ENCODE measurements around the gene ABLIM2.

Gene ABLIM2

DNA sequence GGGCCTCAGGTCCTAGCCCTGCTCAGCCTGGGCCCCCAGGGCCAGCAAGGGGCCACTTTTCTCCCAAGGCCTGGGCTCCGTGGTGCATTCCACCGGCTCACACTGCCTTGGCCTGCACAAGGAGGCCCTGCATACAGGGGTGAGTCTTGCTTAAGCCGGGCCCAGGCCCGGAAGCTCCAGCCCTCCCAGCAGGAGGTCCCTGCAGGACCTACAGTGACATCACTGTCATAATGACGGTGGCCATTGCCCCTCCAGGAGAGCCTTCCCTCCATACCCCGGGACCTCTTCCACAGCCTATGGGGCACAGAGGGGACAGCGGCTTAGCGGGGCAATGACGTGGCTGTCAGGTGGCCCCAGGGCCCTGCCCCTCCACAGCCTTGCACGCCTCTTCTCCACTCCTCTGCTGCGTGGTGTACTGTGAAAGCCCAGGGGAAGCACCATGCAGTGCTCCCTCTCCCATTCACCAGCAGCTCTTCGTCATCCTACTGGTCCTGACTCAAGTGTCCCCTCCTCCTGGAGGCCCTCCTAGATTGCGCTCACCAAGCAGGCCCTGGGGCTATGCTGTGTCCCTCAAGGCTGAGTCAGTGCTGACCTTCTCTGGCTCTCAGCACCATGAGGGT is 186.6 kb downstream of the ABLIM2 start:
- DNase-seq: no peak

DNA sequence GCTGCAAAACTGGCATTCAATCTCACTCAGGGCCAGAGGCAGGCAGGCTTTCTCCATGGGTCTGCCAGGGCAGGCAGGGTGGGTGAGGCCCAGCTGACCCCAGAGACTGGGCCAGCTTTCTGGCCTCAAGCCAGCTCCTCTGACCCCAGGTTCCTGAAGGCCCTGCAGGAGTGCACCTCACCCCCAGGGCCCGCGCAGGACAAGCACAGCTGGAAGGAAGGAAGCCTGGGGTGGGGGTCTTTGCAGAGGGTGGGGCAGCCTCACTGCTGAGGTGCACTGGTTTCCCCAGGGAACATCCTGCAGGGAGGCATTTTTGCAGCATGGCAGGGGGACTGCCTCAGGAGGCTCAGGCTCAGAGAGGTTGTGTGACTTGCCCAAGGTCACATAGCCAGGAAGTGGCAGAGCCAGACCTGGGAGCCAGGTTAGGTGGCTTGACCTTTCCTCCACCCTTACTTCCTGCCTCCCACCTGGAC is 187.4 kb downstream of the ABLIM2 start:
- no peak for DNase-seq

DNA sequence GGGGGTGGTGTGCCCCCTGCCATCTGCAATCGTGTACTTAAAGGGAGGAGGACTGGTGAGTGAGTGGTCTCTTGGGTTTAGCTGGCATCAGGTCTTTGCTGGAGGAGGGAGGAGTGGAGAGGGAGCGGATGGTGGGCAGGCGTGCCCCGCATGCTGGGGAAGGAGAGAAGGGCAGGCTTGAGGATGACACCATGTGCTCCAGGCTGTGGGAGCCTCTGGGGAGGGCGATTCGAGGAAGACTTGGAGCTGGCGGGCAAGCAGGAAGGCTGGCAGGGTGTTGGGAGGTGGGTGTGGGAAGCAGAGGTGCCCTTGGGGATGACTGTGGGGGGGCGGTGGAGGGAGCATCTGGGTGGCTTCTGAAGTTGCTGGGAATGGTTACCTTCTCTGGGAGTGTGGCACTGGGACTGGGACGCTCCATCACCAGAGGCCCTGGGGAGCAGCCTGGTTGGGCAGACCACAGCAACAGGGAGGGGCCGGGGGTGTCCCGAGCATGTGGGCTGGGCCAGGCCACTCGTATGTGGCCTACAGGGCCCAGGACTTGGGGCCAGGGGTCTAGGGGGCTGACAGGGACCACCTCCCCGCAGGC is 188.2 kb downstream of the ABLIM2 start:
- no peak for DNase-seq

DNA sequence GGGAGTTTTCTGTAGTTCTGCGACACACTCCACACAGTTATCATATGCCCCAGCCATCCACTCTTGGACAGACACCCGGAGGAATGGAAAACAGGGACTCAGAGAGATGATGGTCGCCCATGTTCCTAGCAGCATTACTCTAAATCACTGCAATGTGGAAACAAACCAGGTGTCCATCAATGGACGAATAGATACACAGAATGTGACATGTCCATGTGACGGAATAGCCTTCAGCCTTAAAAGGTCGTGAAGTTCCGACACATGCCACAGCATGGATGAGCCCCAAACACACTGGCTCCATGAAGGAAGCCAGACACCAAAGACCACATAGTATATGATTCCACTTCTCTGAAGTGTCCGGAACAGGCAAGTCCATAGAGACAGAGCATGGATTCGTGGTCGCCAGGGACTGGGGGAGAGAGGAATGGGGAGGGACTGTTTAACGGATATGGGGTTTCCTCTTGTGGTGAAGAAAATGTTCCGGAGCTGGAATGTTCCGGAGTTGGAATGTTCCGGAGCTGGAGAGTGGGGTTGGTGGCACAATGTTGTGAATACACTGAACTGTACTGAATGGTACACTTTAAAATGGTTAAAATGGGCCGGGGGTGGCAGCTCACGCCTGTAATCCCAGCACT is 190.2 kb downstream of the ABLIM2 start:
- DNase-seq: no peak

DNA sequence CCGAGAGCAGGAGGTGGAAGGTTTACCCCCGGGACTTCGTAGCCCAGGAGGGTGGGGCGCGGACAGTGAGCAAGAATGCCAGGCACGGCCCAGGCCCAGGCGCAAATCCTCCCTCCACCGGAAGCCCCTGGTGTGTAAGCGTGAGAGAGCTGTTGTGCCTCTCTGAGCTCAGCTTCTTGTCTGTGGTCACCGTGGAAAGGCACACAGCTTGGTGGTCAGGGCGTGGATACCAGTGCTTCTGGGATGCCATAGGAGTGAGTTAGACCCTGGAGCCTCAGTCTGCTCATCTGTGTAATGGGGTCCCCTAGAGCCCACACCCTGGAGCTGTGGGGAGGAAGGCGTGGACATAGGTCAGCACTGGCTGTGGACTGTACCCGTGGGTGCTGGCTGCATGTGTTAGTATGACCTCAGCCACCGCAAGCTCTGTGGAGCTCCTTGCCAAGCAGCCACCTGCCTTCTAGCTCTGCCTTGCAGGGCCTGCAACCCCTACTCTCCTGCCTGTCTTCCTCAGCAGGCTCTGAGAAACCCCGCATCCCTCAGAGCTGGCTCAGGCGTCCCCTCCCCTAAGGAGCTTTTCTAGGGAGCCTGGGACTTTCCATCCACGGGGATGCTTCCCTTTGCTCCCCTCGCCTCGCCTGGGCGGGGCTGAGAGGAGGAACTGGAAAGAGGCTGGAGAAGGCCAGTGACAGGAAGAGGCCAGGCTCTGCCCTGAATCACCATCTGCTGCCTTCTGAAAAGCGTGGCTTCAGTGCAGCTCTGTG is 190.9 kb downstream of the ABLIM2 start:
- no peak for DNase-seq

DNA sequence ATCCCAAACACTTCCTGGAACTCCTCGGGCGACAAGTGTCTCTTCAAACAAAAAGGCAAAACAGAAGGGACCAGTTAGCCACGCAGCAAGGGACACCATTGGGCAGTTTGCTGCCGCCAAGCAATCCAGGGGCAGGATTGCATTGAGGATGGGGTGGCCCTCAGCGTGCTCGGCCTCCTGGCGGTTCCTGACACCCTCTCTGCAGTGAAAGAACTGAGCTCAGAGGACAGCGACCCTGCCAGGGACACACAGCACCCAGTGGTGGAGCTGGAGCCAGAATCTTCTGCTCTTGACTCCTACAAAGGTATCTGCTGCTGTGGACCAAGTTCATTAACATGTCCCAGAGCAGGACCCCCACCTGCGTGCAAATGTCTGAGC is 191.6 kb downstream of the ABLIM2 start:
- no peak for DNase-seq

DNA sequence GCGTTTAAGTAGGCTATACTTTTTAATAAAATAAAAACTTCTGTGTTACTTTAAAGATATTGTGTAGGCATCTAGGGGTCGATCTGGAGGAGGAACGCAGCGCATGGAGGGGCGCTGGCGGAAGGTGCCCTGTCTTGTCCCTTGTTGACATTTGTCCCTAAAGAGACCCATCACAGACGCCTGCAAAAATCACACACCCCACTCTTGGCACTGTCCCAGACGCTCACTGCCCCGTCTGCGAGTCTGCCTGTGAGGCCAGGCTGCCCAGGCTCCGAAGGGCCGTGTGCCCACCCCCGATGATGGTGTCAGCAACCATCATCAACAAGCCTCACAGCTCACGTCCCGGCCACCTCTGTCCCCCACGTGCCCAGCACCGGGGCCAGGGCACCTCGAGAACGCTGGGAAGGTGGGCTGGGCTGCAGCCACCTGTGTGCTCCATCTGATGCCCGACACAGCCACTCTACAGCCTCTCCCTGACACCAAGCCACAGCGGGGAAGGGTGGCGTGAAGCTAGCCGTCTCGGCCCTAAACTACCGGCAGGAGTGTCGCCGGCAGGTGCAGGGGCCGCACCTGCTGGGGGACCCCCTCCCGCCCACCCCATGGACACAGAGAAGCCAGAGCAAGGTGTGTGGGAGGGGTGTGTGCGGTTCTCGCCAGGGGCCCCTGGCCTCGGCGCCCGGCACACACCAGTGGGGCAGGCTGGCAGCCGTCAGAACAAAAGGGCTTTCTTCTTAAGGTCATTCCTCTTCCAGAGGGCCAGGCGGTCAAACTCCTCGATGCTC is 192.1 kb downstream of the ABLIM2 start:
- DNase-seq: no peak

DNA sequence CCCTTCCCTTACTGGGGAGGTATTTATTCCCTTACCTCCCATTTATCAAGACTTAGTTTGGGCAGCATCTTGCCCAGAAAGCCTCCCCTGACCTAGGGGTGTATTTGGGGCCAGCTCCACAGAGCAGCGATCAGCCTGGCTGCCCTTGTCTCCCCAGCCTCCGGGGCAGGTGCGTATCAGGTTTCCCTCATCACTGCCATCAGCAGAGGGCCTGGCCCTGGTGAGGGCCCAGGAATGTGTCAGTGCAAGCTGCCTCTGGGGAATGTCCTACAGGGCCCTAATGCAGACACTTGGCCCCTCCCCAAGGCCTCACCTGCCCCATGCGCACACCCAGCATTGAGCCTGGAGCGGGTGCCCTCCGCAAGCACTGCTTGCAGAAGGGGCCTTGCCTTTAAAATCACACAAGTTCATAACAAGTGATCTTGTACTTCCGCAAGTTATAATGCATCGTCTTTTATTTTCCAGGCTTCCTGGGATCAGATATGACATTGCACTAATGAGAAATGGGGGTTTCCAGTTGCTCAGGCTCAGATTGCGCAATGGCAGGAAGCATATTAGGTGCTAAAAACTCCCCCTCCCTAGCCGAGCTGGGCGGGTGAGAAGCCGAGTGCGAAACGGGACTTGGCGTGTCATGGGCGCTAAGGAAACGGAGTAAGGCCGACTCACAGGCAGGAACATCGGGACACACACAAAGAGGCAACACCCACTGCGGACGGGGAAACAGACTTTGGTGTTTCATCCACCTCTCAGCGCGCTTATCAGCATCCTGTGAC is 193.5 kb downstream of the ABLIM2 start:
- peak; percentile 80 for DNase-seq

DNA sequence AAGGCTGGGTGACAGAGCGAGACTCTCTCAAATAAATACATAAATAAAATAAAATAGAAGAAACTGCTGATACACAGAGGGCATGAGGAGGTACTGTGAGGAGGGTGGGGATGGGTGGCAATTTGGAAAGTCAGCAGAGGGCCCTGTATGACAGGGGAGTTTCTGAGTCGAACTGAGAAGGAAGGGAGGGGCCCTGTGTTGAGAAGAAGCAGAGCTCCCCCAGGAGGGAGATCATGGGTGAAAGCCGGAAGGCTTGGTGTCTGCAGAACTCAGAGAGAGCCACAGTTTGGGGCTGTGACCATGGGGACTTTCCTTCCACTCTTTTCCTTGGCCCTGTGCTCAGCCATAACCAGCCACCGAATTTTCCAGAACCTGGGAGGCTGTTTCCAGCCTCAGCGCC is 194.2 kb downstream of the ABLIM2 start:
- DNase-seq: peak; percentile 69

DNA sequence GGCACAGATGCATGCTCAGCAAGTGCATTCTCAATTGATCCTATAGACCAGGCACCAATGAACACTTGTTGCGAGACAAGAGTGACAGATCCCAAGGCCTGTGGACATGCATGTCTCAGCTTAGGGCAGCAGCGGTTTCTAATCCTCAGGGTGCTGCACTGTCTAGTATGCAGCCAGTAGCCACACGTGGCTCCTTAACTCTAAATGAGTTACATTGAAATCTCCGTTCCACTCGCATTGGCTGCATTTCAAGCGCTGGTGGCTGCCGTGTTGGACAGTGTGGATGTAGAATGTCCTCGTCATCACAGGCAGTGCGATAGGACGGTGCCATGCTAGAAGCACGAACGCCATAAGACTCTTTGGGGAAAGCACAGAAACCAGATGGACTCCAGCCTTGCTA is 194.9 kb downstream of the ABLIM2 start:
- no peak for DNase-seq

DNA sequence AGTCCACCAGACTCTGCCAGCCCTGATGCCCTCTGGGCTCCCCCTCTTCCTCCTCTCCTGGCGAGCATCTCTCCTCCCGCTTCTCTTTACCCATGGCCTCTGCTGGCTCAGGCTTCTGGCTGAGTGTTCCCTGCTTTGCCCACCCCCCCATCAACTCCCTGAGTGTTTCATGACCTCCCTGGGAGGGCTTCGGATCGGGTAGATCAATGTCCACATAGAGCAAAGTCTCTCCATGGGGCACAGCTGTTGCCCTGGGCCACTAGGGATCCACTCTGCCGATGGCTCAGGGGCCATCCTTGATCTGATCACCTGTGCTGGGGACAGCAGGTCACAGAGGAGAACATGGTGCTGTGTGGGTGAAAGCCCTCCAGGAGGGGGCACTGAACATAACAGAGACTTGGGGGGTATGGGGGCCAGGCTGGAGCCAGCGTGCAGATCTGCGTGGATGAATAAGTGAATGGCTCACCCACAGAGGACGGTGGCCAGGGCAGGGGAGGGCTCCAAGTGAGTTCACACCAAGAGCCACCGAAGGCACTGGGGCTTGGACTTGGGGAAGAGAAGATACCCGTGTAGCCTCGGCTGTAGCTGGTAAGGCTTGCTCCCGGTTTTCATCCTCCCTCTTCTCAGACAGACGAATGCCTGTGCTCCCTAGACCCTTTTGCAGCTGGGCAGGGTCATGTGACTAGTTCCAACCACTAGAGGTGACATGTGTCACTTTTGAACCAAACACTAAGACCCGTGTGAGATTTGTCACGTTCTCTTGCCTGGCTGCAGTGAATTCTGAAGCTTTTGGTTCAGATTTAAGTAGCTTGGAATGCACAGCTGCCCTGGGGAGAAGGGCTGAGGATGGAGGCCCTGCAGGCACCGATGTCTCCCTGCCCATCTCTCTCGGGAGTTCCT is 195.8 kb downstream of the ABLIM2 start:
- DNase-seq: no peak

DNA sequence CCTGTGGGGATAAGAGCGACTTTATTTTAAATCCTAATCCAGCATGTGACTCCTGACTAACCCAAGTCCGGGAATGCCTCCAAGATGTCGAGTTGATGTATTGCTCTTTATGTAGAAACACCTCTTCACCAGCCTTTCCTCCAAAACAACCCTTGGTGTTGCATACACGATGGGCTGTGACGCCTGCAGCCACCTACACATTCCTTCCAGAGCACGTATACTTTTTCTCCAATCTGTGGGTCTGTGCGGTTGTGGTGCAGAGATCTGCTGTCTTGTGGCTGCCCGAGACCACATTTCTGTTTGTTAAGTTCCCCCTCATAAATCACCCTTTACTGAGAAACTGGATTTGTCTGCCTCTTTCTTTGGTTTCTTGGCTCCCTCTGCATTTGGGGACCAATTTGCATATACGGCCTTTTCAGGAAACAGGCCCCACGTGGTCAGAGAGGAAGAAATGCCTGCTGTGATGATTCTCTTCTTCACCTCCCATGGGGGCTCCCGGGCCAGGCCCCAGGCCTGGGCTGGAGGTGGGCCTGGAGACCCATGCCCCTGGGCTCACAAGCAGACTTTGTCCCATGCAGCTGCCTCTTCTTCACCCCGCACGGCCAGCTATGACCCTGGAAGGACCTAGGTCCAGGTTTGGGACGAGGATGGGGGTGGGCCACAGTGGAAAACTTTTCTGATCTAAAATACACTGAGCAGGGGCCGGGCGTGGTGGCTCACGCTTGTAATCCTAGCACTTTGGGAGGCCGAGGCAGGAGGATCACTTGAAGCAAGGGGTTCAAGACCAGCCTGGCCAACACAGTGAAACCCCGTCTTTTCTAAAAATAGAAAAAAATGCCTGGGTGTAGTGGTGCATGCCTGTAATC is 197.6 kb downstream of the ABLIM2 start:
- DNase-seq: peak; percentile 31

DNA sequence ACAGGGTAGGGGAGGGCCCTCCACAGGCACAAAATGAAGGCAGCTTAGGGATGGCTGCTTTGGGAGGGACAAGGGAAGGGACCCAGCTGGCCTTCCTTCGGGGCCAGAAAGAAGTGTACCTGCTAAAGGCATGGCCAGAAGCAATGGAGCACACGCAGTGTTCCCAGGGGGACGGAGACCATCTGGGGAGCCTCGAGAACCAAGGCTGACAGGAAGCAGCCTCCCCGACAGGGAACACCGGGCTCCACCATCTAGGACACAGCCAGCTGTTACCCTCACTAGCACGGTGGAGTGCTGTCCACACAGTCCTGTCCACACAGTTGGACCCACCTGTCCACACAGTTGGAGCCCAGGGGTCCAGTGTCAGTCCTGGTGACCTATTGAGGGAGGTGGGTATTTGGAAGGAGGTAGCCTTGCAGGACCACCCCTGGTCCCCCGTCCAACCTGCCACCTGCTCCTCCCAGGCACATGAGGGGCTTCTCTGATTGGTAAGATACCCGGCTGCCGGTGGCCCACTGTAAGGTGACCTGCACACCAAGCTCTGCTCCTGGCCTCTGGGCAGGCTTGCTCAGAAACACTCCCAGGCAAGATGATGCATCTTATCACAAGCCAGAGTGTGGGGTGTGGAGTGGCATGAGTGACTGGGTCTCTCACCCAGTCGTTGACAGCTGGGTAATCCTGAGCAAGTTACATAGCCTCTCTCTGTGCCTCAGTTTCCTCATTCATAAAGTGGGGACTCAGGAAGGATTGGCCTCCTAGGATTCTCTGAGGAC is 198.4 kb downstream of the ABLIM2 start:
- DNase-seq: no peak

DNA sequence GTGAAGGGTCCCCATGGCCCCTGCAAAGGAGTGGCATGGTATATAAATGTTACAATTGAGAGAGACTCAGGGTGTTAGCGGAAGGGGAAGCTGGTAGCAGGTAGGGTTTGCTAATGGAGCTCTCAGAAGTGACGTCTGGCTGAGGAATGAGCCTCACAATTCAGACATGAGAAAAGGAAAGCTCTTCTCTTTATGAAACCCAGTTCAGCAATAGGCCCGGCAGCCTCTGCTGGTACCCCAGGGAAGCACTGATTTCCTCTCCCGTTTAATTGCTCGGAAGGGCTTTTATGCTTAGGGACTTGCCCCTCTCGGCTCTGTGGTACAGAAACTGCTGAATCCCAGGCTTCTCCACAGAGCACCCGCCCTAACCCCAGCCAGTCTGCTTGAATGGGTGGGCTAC is 199.5 kb downstream of the ABLIM2 start:
- DNase-seq: no peak

DNA sequence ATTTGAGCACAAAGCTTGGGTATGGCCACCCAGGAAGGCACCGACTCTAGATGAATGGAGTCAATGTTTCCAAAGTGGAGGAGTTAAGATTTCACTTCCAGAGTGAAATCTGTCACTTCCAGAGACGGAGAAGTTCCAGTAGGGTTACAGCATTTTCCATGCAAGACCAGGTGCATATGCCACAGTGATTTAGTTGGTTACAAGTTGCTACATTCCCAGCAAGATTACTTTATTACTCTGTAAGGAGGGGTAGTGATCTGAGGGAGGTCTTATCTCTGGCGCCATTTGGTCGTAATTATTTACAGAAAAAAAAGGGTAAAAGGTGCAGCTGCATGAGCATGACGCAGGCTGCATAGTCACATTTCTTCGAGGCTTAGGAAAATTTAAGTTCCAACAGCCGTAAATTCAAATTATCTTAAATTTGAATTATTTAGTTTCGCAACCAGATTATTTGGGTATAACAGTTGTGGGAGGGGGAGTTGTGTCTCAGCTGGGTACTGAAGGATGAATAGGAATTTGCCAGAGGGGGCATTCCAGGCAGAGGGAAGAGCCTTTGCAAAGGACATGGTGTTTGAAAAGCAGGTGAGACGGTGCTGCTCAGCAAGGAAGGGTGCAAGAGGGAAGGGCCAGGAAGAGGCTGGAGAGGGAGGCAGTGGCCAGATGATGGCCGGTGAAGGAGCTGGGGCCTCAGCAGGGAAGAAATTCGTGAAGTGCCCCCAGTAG is 201.5 kb downstream of the ABLIM2 start:
- no peak for DNase-seq

DNA sequence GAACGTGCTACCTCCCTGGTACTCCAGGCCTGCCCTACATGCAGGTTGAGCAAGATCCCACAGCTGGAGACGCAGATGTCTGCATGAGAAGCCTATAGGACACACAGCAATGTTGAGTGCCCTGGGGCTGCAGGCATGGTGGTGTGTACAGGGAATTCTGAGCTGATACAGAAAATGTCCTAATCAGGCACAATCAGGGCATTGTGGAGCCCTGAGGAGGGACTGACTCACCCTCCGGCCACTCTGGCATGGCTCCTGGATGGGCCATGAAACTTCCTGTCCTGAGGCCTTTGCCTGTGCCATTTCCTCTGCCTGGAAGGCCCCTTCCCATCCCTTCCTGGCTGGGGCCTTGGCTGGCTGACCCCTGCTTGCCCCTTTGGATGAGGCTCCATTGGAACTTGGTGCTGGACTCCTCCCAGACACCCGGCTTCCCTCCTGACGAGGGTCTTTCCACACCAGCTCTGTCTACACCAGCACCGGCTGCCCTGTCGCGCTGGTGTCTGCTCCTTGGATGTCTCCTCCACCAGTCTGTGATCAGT is 202.3 kb downstream of the ABLIM2 start:
- no peak for DNase-seq

DNA sequence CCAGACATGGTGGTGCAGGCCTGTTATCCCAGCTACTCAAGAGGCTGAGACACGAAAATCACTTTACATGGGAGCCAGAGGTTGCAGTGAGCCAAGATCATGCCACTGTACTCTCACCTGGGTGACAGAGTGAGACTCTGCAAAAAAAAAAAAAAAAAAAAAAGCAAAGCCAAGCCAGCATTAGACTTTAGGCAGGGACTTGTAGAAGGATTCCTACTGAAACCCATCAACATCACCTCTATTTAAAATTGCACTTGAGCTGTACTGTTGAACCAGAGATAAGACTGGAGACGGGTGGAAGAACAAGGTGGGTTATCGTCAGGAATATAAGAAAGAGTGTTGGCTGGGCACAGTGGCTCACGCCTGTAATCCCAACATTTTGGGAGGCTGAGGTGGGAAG is 203.2 kb downstream of the ABLIM2 start:
- DNase-seq: no peak

DNA sequence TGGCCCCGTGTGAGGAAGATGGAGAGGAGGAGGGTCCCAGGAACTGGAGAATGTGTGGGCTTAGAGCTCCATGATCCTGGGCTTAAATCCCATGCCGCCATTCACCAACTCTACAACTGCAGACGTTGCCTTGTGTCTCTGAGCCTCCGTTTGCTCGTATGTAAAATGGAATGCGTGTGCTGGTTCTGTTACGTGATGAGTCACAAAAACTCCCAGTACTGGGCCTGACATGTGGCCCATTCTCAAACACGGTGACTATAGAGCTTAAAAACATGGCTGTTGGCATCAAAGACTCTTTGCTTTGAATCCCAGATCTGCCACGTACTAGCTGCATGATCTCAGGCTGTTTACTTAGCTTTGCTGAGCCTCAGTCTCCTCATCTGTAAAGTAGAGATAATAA is 206.0 kb downstream of the ABLIM2 start:
- no peak for DNase-seq

Measured in CD4-positive, alpha-beta T cell treated with Interleukin-21 for 1 hour (primary cell).